SK-N-MC (cell line): Measurements from ENCODE around the gene WDR6.
A peak's percentile ranks its signal among the peaks of the same experiment; 100 is the strongest.

Experiments
- DNase-seq: peaks from one replicate; pipeline ENCODE4 v3.0.0-alpha.2; 2011; ENCODE audit warnings: low read depth, low spot score
- H3K27ac ChIP-seq: fragments of 200-600 bp; sonication (generic); 2 replicates; pipeline ENCODE4 v1.5.1; 2016; ENCODE audit warnings: mixed run types
- H3K36me3 ChIP-seq: fragments of 200-600 bp; sonication (generic); 2 replicates; pipeline ENCODE4 v1.6.1; 2017; ENCODE audit warnings: antibody characterized with exemption, low read length, mixed read lengths; ENCODE audit not compliant: insufficient read depth
- H3K4me3 ChIP-seq: fragments of 200-600 bp; sonication (generic); 2 replicates; pipeline ENCODE4 v1.5.1; 2016
- H3K9ac ChIP-seq: fragments of 200-600 bp; sonication (generic); 2 replicates; pipeline ENCODE4 v1.8.0; 2017; ENCODE audit warnings: mixed run types, mixed read lengths; ENCODE audit not compliant: insufficient read length
- H3K9me3 ChIP-seq: fragments of 200-600 bp; sonication (generic); 2 replicates; pipeline ENCODE4 v1.6.1; 2017; ENCODE audit warnings: low read depth, mild to moderate bottlenecking, antibody characterized with exemption, low read length, moderate library complexity, mixed read lengths
- EZH2 ChIP-seq: fragments of 200-600 bp; sonication (generic); IDR thresholded peaks from one replicate; pipeline ENCODE4 v1.6.1; 2017; ENCODE audit warnings: antibody characterized with exemption
- FOXP2 ChIP-seq: optimal IDR thresholded peaks from 2 replicates; pipeline ENCODE3; 2011; ENCODE audit warnings: mild to moderate bottlenecking, moderate library complexity; ENCODE audit not compliant: insufficient read depth; ENCODE audit errors: extremely low read length, control extremely low read depth
- POLR2AphosphoS5 ChIP-seq: IDR thresholded peaks from 2 replicates; pipeline ENCODE4 v1.6.1; 2012; ENCODE audit warnings: mild to moderate bottlenecking, low read depth, low read length, borderline replicate concordance

Gene WDR6

GRCh38 chr3:49007068-49007770 lies at the start of gene WDR6:
Gene WDR6, plus strand, starts transcription at chr3:49007391. Its CDS starts 41 bp downstream, at chr3:49007432.
- H3K27ac ChIP-seq = peak within 1 kb of the TSS; percentile 85
- H3K4me3 ChIP-seq = peak within 1 kb of the TSS; percentile 84
- DNase-seq = no peak
- peak within 1 kb of the TSS; percentile 90 for H3K9ac ChIP-seq
- no peaks in the 10 kb centered on the region for H3K36me3 ChIP-seq
- H3K9me3 ChIP-seq = no peaks in the 10 kb centered on the region
- no peak for TF ChIP-seq FOXP2
- TF ChIP-seq POLR2AphosphoS5 = peak; percentile 94

DNA sequence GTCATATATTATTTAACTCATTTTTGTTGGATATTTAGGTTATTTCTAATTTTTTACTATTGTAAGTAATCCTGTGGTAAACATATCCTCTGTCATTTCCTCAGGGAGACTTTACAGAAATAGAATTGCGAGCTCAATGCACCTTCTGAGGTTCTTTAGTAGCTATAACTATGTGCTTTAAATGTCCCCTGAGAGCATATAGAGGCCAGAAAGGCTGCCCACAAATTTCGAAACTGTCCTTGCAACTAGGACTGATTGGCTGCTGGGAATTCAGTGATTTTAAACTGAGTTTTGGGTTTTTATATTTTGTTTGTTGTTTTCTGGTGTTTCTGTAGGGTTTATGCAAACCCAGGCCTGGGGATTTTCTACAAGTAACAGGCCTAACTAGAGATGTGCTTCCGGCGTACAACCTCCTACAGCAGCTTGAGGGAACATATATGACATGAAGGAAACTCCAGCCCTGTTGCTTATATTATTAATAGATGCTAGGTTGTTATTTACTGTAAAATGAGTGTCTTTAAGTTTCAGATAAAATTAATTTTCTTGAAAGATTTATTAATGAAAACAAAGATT lies 46.3 kb upstream of the WDR6 start:
- DNase-seq = no peak
- Histone ChIP-seq H3K36me3 (peaks cover 6% of the 10 kb centered on the region; the same call in 1 of the 2 replicates), H3K9ac (no peak overlapping the region)

DNA sequence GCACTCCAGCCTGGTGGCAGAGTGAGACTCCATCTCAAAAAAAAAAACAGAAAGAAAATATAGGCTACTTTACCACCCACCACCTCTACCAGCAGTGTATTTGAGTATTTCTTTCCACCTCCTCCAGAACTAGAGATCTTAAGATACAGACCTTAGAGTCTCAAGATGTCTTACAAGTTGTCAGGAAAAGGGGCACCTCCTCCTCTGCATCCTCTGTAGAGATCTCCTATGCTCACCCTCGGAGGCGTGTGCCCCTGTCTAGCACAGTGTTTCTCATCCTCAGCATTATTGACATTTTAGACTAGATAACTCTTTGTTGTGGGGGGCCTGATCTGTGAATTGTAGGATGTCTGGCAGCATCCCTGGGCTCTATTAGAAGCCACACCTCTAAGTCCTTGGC lies 44.9 kb upstream of the WDR6 start:
- peaks cover 12% of the 10 kb centered on the region; the same call in 1 of the 2 replicates for H3K36me3 ChIP-seq
- no peak overlapping the region for H3K4me3 ChIP-seq
- TF ChIP-seq EZH2 (no peak), FOXP2 (no peak), POLR2AphosphoS5 (no peak)
- no peak overlapping the region for H3K9ac ChIP-seq
- no peak for DNase-seq
- H3K9me3 ChIP-seq = no peaks in the 10 kb centered on the region
- H3K27ac ChIP-seq = no peak overlapping the region

More for the DNA sequence above, 46.3 kb upstream of the WDR6 start:
- no peak overlapping the region for H3K4me3 ChIP-seq
- TF ChIP-seq EZH2 (no peak), FOXP2 (no peak), POLR2AphosphoS5 (no peak)
- peak overlapping the region; percentile 21; the same call in 1 of the 2 replicates for H3K27ac ChIP-seq
- no peaks in the 10 kb centered on the region for H3K9me3 ChIP-seq

GRCh38 chr3:48962939-48963338 lies 44.3 kb upstream of the WDR6 start:
- no peak for TF ChIP-seq EZH2
- TF ChIP-seq FOXP2 = no peak
- no peak for TF ChIP-seq POLR2AphosphoS5
- Histone ChIP-seq H3K9me3 (no peaks in the 10 kb centered on the region), H3K27ac (no peak overlapping the region), H3K9ac (no peak overlapping the region), H3K36me3 (peaks cover 14% of the 10 kb centered on the region; the same call in 1 of the 2 replicates), H3K4me3 (no peak overlapping the region)
- no peak for DNase-seq

- Histone ChIP-seq H3K36me3 (peaks cover 12% of the 10 kb centered on the region; the same call in 1 of the 2 replicates), H3K9me3 (no peaks in the 10 kb centered on the region), H3K27ac (no peak overlapping the region), H3K4me3 (no peak overlapping the region), H3K9ac (no peak overlapping the region)
- no peak for DNase-seq
- TF ChIP-seq FOXP2 (no peak), POLR2AphosphoS5 (no peak), EZH2 (no peak)
Observed at GRCh38 chr3:48963591-48963990, 43.6 kb upstream of the WDR6 start.

DNA sequence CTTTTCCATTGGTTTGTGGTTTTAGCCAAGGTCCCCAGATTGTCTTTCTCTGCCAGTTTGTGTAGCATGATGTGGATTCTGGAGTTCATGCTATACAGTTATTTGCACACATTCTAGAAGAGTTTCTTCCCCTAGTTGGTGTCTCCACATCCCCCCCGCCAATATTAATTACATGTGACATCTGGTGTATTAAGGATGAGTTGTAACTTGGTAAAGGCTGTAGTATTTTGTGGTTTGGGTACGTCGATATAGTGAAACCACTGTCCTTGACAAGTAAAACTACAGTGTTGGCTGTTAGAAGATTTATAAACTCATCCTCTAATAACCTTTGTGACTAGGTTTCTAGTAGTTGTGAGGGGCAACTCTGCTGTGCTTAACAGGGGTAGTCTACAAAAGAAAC lies 40.8 kb upstream of the WDR6 start:
- no peaks in the 10 kb centered on the region for H3K9me3 ChIP-seq
- no peak for DNase-seq
- H3K27ac ChIP-seq = no peak overlapping the region
- peaks cover 24% of the 10 kb centered on the region; the same call in 1 of the 2 replicates for H3K36me3 ChIP-seq
- TF ChIP-seq EZH2 (no peak), FOXP2 (no peak)
- H3K9ac ChIP-seq = no peak overlapping the region
- no peak overlapping the region for H3K4me3 ChIP-seq

DNA sequence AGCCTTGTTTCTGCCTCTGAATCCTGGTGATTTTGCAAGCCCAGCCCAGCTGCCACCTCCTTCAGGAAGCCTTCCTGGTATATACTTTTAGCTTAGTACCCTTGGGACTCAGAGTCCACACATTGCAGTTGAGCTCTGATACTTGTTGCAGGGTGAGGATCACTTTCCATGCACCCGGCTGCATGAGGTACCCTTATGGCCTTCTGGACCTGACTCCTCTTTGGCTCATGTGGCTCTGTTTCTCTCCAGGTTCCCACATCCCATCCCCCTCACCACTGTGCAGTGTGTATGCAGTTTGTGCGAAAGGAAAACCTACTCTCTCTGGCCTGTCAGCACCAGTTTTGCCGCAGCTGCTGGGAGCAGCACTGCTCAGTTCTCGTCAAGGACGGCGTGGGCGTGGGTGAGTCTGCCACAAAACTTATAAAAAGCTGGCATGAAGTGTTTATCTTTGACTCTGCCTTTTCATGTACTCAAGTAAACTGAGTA lies 40.3 kb upstream of the WDR6 start:
- TF ChIP-seq POLR2AphosphoS5 = no peak
- no peak for TF ChIP-seq FOXP2
- TF ChIP-seq EZH2 = no peak
- no peak for DNase-seq
- no peak overlapping the region for H3K27ac ChIP-seq
- H3K4me3 ChIP-seq = no peak overlapping the region
- H3K9ac ChIP-seq = no peak overlapping the region
- peaks cover 29% of the 10 kb centered on the region; the same call in 1 of the 2 replicates for H3K36me3 ChIP-seq
- H3K9me3 ChIP-seq = no peaks in the 10 kb centered on the region

DNA sequence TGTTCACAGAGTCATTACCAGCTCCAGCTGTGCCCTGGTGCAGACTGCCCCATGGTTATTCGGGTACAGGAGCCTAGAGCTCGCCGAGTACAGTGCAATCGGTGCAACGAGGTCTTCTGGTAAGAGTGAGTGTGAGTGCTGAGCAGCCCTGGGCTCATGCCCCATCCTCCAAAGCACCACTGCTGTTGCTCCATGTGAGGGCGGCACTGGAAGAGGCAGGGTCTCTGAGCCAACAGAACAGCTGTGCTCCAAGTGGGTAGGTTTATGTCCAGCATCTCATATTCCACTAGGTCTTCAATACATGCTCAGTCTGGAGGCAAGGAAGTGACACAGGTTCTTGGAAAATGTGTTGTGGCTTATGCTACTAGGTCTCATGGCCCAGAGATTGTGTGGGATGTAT lies 36.6 kb upstream of the WDR6 start:
- peaks cover 42% of the 10 kb centered on the region; the same call in 1 of the 2 replicates for H3K36me3 ChIP-seq
- no peaks in the 10 kb centered on the region for H3K9me3 ChIP-seq

More for the DNA sequence above, 36.6 kb upstream of the WDR6 start:
- no peak overlapping the region for H3K27ac ChIP-seq
- no peak for TF ChIP-seq FOXP2
- TF ChIP-seq POLR2AphosphoS5 = no peak
- TF ChIP-seq EZH2 = no peak
- no peak overlapping the region for H3K9ac ChIP-seq
- no peak overlapping the region for H3K4me3 ChIP-seq
- DNase-seq = no peak
